ENCODE data around the gene PRCD. TPM values are rescaled to one million over a fixed set of nuclear protein-coding genes. Genes with fewer than 3 reads are reported as not detected.

PRCD gene
- total and polyA plus RNA-seq, 2 donors (not counting 1 experiment from before 2014, with no cell fraction given), result 18.0 to 30.6 TPM

DNA sequence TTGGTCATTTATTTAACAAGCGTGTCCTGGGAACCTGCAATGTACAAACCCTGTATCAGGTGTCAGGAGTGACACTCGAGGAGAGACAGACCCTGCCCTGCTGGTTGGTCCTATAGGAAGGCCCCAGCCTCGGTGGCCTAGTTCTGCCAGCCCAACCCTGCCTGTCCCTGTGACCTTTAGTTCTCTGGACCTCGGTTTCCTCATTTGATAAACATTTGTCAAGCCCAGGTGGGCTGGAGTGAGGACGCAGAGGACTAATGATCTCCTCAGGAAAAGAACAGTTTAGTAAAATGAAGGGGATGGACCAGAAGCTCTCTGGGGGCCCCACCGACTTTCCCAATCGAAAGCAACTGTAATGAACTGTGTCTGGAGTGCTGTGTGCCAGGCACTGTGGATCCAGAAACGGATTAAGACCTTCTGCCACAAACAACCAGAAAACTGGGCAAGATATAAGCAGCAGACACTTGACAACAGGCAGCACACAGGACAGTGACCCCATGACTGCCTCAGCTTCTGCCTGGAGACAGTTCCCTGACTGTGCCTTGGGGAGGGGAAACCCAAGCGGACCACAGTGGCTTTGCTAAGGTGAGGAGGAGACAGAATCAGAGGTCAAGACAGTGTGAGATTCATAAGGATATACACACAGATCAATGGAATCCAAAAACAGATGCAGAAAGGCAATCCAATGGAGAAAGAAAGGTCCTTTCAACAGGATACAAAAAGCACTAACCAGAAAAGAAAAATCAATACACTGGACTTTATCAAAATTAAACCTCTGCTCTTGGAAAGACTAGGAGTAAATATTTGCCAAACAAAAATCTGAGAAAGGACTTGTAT is 8.8 kb downstream of the PRCD start:
- no peak overlapping the region for H3K4me3 ChIP-seq (ENCODE audit: control extremely low read depth in 1 of 5, extremely low read depth in 1 of 5, insufficient read depth in 1 of 5, low read depth in 2 of 5, low read length in 4 of 5)
- Mint-ChIP-seq H3K4me3 (no peak overlapping the region), H3K27ac (no peak overlapping the region), H3K4me1 (peaks cover 7% of the 10 kb centered on the region), H3K9me3 (ENCODE audit: insufficient read depth) (no peaks in the 10 kb centered on the region), H3K27me3 (peaks cover 12% of the 10 kb centered on the region)
- H3K9ac ChIP-seq (ENCODE audit: low read length), result no peak overlapping the region
- no peak overlapping the region for H3K27ac ChIP-seq (ENCODE audit: low read length in 2 of 2)
- ATAC-seq (ENCODE audit: low read depth) (no peak), DNase-seq (no peak)
- peaks cover 4 to 8% of the 10 kb centered on the region in 2 donors for H3K4me1 ChIP-seq (ENCODE audit: control insufficient read depth in 2 of 2, insufficient read depth in 2 of 2, low read length in 2 of 2)
- CTCF ChIA-PET, result interaction anchor here (0.9 to 2.4 kb wide), 6 partner anchors 9 to 141 kb away, joined by 3 to 23 read pairs (median 5); no protein-coding TSS in a partner anchor
- no peaks in the 10 kb centered on the region for H4K20me1 ChIP-seq (ENCODE audit: control insufficient read depth, insufficient read depth, low read length, poor library complexity, severe bottlenecking)
- TF ChIP-seq, protein P1, sequence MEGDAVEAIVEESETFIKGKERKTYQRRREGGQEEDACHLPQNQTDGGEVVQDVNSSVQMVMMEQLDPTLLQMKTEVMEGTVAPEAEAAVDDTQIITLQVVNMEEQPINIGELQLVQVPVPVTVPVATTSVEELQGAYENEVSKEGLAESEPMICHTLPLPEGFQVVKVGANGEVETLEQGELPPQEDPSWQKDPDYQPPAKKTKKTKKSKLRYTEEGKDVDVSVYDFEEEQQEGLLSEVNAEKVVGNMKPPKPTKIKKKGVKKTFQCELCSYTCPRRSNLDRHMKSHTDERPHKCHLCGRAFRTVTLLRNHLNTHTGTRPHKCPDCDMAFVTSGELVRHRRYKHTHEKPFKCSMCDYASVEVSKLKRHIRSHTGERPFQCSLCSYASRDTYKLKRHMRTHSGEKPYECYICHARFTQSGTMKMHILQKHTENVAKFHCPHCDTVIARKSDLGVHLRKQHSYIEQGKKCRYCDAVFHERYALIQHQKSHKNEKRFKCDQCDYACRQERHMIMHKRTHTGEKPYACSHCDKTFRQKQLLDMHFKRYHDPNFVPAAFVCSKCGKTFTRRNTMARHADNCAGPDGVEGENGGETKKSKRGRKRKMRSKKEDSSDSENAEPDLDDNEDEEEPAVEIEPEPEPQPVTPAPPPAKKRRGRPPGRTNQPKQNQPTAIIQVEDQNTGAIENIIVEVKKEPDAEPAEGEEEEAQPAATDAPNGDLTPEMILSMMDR (IDR thresholded peaks at IDR 0.05), result no peak
- TF ChIP-seq EZH2 (IDR thresholded peaks at IDR 0.05; ENCODE audit: borderline replicate concordance, insufficient read depth, low read depth, low read length, poor library complexity, severe bottlenecking), result no peak
- intact Hi-C loops (cut with micrococcal nuclease), result loop anchor here (5.0 kb wide), 2 partner anchors 41 to 81 kb away; partner anchors contain the start of gene AANAT
- WGBS (ENCODE audit: insufficient coverage), result 51% methylated on average over 6 of the region's 9 CpGs
- no peaks in the 10 kb centered on the region for H3K9me3 ChIP-seq (ENCODE audit: control extremely low read depth in 1 of 3, control insufficient read depth in 2 of 3, insufficient read depth in 1 of 3, low read length in 2 of 3)
- H3K79me2 ChIP-seq (ENCODE audit: control insufficient read depth, insufficient read depth, low read length), result no peaks in the 10 kb centered on the region
- H2AFZ ChIP-seq (ENCODE audit: insufficient read depth, low read depth, low read length, poor library complexity, severe bottlenecking), result no peak overlapping the region
- H3K36me3 ChIP-seq (replicated peaks in 1 of 2; ENCODE audit: control extremely low read depth in 1 of 2, control insufficient read depth in 1 of 2, extremely low read depth in 1 of 2, insufficient read depth in 2 of 2, low read length in 1 of 2), result peaks cover 0 to 3% of the 10 kb centered on the region in 2 experiments
- POLR2A ChIA-PET, result no interaction called here
- H3K27me3 ChIP-seq (replicated peaks in 1 of 4; ENCODE audit: control extremely low read depth in 1 of 4, control insufficient read depth in 3 of 4, insufficient read depth in 4 of 4, low read length in 3 of 4), result peaks cover 0 to 4% (median 1%) of the 10 kb centered on the region in 4 experiments
- H3K4me2 ChIP-seq (replicated peaks; ENCODE audit: low read depth, low read length, poor library complexity, severe bottlenecking), result no peak overlapping the region

DNA sequence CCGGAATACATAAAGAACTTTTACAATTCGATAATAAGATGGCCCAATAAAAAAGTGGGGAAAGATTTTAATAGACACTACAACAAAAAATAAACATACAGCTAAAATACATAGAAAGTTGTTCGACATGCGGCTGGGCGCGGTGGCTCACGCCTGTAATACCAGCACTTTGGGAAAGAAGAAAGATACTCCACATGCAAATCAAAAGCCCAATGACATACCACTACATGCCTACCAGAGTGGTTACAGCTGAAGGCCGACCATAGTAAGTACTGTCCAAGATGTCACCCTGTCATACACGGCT is 9.3 kb downstream of the PRCD start:
- no peak overlapping the region for H2AFZ ChIP-seq (ENCODE audit: insufficient read depth, low read depth, low read length, poor library complexity, severe bottlenecking)
- no peak overlapping the region for H3K27ac Mint-ChIP-seq
- no peak overlapping the region for H3K4me3 Mint-ChIP-seq
- H3K36me3 ChIP-seq (replicated peaks in 1 of 2; ENCODE audit: control extremely low read depth in 1 of 2, control insufficient read depth in 1 of 2, extremely low read depth in 1 of 2, insufficient read depth in 2 of 2, low read length in 1 of 2), result peaks cover 0 to 3% of the 10 kb centered on the region in 2 experiments
- TF ChIP-seq EZH2 (IDR thresholded peaks at IDR 0.05; ENCODE audit: borderline replicate concordance, insufficient read depth, low read depth, low read length, poor library complexity, severe bottlenecking), result no peak
- TF ChIP-seq, protein P1 (IDR thresholded peaks at IDR 0.05), result no peak
- WGBS (ENCODE audit: insufficient coverage), result 100% methylated on average over 3 of the region's 9 CpGs
- H3K27me3 ChIP-seq (replicated peaks in 1 of 4; ENCODE audit: control extremely low read depth in 1 of 4, control insufficient read depth in 3 of 4, insufficient read depth in 4 of 4, low read length in 3 of 4), result peaks cover 0 to 4% (median 1%) of the 10 kb centered on the region in 4 experiments
- H3K27ac ChIP-seq (ENCODE audit: low read length in 2 of 2), result no peak overlapping the region
- intact Hi-C loops (cut with micrococcal nuclease), result loop anchor here (5.0 kb wide), 2 partner anchors 42 to 82 kb away; partner anchors contain the start of gene AANAT
- H3K9me3 ChIP-seq (ENCODE audit: control extremely low read depth in 1 of 3, control insufficient read depth in 2 of 3, insufficient read depth in 1 of 3, low read length in 2 of 3), result no peaks in the 10 kb centered on the region
- H3K9me3 Mint-ChIP-seq (ENCODE audit: insufficient read depth), result no peaks in the 10 kb centered on the region
- H3K4me1 ChIP-seq (ENCODE audit: control insufficient read depth in 2 of 2, insufficient read depth in 2 of 2, low read length in 2 of 2), result peaks cover 4 to 8% of the 10 kb centered on the region in 2 donors
- H3K4me1 Mint-ChIP-seq, result peaks cover 13% of the 10 kb centered on the region
- POLR2A ChIA-PET, result no interaction called here
- CTCF ChIA-PET, result interaction anchor here (0.9 to 2.4 kb wide), 6 partner anchors 9 to 141 kb away, joined by 3 to 23 read pairs (median 5); no protein-coding TSS in a partner anchor
- peaks cover 6% of the 10 kb centered on the region for H3K27me3 Mint-ChIP-seq
- no peak overlapping the region for H3K4me3 ChIP-seq (ENCODE audit: control extremely low read depth in 1 of 5, extremely low read depth in 1 of 5, insufficient read depth in 1 of 5, low read depth in 2 of 5, low read length in 4 of 5)
- no peaks in the 10 kb centered on the region for H4K20me1 ChIP-seq (ENCODE audit: control insufficient read depth, insufficient read depth, low read length, poor library complexity, severe bottlenecking)
- DNase-seq, result no peak
- H3K4me2 ChIP-seq (replicated peaks; ENCODE audit: low read depth, low read length, poor library complexity, severe bottlenecking), result no peak overlapping the region
- no peak for ATAC-seq (ENCODE audit: low read depth)
- H3K79me2 ChIP-seq (ENCODE audit: control insufficient read depth, insufficient read depth, low read length), result no peaks in the 10 kb centered on the region
- H3K9ac ChIP-seq (ENCODE audit: low read length), result no peak overlapping the region
